Trophoblast cell (in vitro differentiated cells and primary cell): ENCODE measurements around the gene CBARP.

Experiments used
- DNase-seq, 2 donors: peaks; one replicate each; pipeline ENCODE4 v3.0.0-alpha.2; 2016
- H2AFZ ChIP-seq: 2 replicates; pipeline ENCODE4 v1.6.1; 2013; ENCODE audit warnings: low read length, moderate library complexity, mild to moderate bottlenecking; ENCODE audit not compliant: insufficient read depth, poor library complexity
- H2AK5ac ChIP-seq: 2 replicates; pipeline ENCODE4 v1.6.1; 2013; ENCODE audit warnings: mild to moderate bottlenecking, low read length
- H2BK120ac ChIP-seq: 2 replicates; pipeline ENCODE4 v1.6.1; 2013; ENCODE audit warnings: low read length, mild to moderate bottlenecking, moderate library complexity; ENCODE audit not compliant: insufficient read depth, poor library complexity
- H2BK12ac ChIP-seq: 2 replicates; pipeline ENCODE4 v1.6.1; 2013; ENCODE audit warnings: mild to moderate bottlenecking, low read length, moderate library complexity
- H2BK5ac ChIP-seq: 2 replicates; pipeline ENCODE4 v1.6.1; 2013; ENCODE audit warnings: low read length, low read depth, moderate library complexity, mild to moderate bottlenecking; ENCODE audit not compliant: poor library complexity
- H3K14ac ChIP-seq: 2 replicates; pipeline ENCODE4 v1.6.1; 2013; ENCODE audit warnings: mild to moderate bottlenecking, low read length
- H3K18ac ChIP-seq: 2 replicates; pipeline ENCODE4 v1.6.1; 2013; ENCODE audit warnings: mild to moderate bottlenecking, low read length
- H3K23ac ChIP-seq: 2 replicates; pipeline ENCODE4 v1.6.1; 2013; ENCODE audit warnings: low read length
- H3K27ac ChIP-seq: 2 replicates; pipeline ENCODE4 v1.5.1; 2013; ENCODE audit warnings: low read depth, mild to moderate bottlenecking, inconsistent platforms, low read length, moderate library complexity
- H3K27me3 ChIP-seq: 2 replicates; pipeline ENCODE4 v1.6.1; 2013; ENCODE audit warnings: inconsistent platforms, mild to moderate bottlenecking, low read length, moderate library complexity; ENCODE audit not compliant: insufficient read depth
- H3K36me3 ChIP-seq, 2 experiments: 1 replicate in 1 of 2; 2 replicates in 1 of 2; pipeline ENCODE4 v1.6.1; 2013; ENCODE audit warnings: low read length in 2 of 2, mild to moderate bottlenecking in 2 of 2, moderate library complexity in 1 of 2; ENCODE audit not compliant: insufficient read depth in 2 of 2, control insufficient read depth in 1 of 2
- H3K4ac ChIP-seq: 2 replicates; pipeline ENCODE4 v1.6.1; 2013; ENCODE audit warnings: low read depth, mild to moderate bottlenecking, low read length, moderate library complexity
- H3K4me1 ChIP-seq, 2 experiments: 1 replicate in 1 of 2; 2 replicates in 1 of 2; pipeline ENCODE4 v1.6.1; 2013; ENCODE audit warnings: low read length in 2 of 2, mild to moderate bottlenecking in 2 of 2, moderate library complexity in 1 of 2; ENCODE audit not compliant: insufficient read depth in 2 of 2, control insufficient read depth in 1 of 2
- H3K4me2 ChIP-seq: 2 replicates; pipeline ENCODE4 v1.6.1; 2013; ENCODE audit warnings: inconsistent platforms, mild to moderate bottlenecking, low read length, moderate library complexity
- H3K4me3 ChIP-seq: 2 replicates; pipeline ENCODE4 v1.5.1; 2013; ENCODE audit warnings: mild to moderate bottlenecking, low read depth, low read length, inconsistent platforms
- H3K79me1 ChIP-seq: one replicate; pipeline ENCODE4 v1.6.1; 2013; ENCODE audit warnings: low read length
- H3K79me2 ChIP-seq: 2 replicates; pipeline ENCODE4 v1.6.1; 2013; ENCODE audit warnings: low read length, mild to moderate bottlenecking; ENCODE audit not compliant: control insufficient read depth, insufficient read depth, poor library complexity
- H3K9ac ChIP-seq: 2 replicates; pipeline ENCODE4 v1.6.1; 2013; ENCODE audit warnings: mild to moderate bottlenecking, low read length
- H3K9me3 ChIP-seq: 2 replicates; pipeline ENCODE4 v1.6.1; 2013; ENCODE audit warnings: low read depth, mild to moderate bottlenecking, control low read depth, inconsistent platforms, low read length; ENCODE audit not compliant: insufficient read depth
- H4K12ac ChIP-seq: 2 replicates; pipeline ENCODE4 v1.6.1; 2013; ENCODE audit warnings: low read depth, mild to moderate bottlenecking, low read length, moderate library complexity
- H4K8ac ChIP-seq: 2 replicates; pipeline ENCODE4 v1.6.1; 2013; ENCODE audit warnings: low read depth, mild to moderate bottlenecking, low read length, moderate library complexity
- H4K91ac ChIP-seq: one replicate; pipeline ENCODE4 v1.6.1; 2013; ENCODE audit warnings: low read depth, mild to moderate bottlenecking, low read length, moderate library complexity
- WGBS: extraction: QIAGEN DNeasy Blood & Tissue Kit; methylation state at CpG from one replicate; pipeline ENCODE4 v1.1.7; 2013; ENCODE audit warnings: missing lambda C conversion rate; ENCODE audit not compliant: insufficient read length, insufficient coverage; ENCODE audit errors: extremely low coverage; 5-methylcytosine and 5-hydroxymethylcytosine counted together

CBARP gene

GRCh38 chr19:1256646-1257474, 19.1 kb upstream of the CBARP start:
- no peak for DNase-seq
- Histone ChIP-seq H3K27me3 (no peaks in the 10 kb centered on the region), H2BK5ac (no peak overlapping the region), H2BK120ac (no peak overlapping the region), H3K79me2 (peaks cover 18% of the 10 kb centered on the region), H2BK12ac (no peak overlapping the region), H3K18ac (no peak overlapping the region), H2AFZ (no peak overlapping the region), H3K9ac (no peak overlapping the region), H3K36me3 (peaks cover 60 to 63% of the 10 kb centered on the region in 2 experiments), H3K27ac (no peak overlapping the region), H4K12ac (no peak overlapping the region), H4K8ac (no peak overlapping the region), H3K14ac (no peak overlapping the region), H3K4me2 (no peak overlapping the region), H3K4ac (no peak overlapping the region), H4K91ac (no peak overlapping the region), H3K4me1 (peaks cover 28 to 36% of the 10 kb centered on the region in 2 experiments), H3K9me3 (no peaks in the 10 kb centered on the region), H3K79me1 (peaks cover 29% of the 10 kb centered on the region), H3K23ac (no peak overlapping the region), H2AK5ac (no peak overlapping the region), H3K4me3 (no peak overlapping the region)
- no CpG with 5 or more reads among the region's 46 CpGs for WGBS

DNA sequence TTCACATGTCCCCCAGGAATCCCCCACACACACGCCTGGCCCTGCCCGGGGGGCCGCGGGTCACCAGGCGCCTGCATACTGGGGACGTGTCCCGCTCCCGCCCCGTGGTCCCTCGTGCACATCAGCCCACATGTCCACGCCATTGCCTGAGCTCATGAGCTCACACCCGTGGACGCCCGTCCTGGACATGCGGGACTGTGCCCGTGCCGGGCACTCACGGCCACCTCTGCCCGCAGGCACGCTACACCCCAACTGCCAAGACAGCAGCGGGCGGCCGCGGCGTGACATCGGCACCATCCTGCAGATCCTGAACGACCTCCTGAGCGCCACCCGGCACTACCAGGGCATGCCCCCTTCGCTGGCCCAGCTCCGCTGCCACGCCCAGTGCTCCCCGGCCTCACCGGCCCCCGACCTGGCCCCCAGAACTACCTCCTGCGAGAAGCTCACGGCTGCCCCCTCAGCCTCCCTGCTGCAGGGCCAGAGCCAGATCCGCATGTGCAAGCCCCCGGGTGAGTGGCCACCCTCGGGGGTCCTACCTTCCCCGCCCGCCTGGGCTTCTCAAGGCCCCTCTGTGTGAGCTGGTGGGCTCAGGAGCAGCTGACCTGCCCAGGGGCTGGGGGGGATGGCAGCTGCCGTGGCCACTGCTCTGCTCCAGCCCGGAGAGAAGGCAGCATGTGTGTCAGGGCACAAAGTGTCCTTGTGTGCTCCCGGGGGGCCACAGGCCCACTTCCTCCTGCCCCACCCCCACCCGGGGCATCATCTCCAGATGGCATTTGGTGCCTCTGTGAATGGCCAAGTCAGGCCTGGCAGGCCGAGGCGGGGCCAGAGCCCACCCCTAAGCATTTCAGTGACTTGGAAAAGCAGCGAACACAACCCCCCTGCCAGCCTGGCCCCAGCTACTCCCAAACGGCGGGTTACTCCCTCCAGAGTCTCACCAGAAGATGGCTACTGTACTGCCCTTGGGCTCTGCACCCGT, 17.7 kb upstream of the CBARP start:
- Histone ChIP-seq H3K18ac (peak overlapping the region; percentile 6), H3K79me2 (peaks cover 27% of the 10 kb centered on the region), H4K12ac (no peak overlapping the region), H2AK5ac (no peak overlapping the region), H3K23ac (no peak overlapping the region), H3K4ac (no peak overlapping the region), H2BK12ac (no peak overlapping the region), H3K9me3 (no peaks in the 10 kb centered on the region), H4K91ac (no peak overlapping the region), H3K4me2 (no peak overlapping the region), H3K27ac (peak overlapping the region; percentile 3), H3K14ac (no peak overlapping the region), H3K4me1 (peaks cover 23 to 27% of the 10 kb centered on the region in 2 experiments), H4K8ac (no peak overlapping the region), H2BK5ac (no peak overlapping the region), H2AFZ (no peak overlapping the region), H2BK120ac (no peak overlapping the region), H3K79me1 (peaks cover 32% of the 10 kb centered on the region), H3K27me3 (no peaks in the 10 kb centered on the region), H3K9ac (no peak overlapping the region), H3K36me3 (peaks cover 69 to 76% of the 10 kb centered on the region in 2 experiments), H3K4me3 (no peak overlapping the region)
- no CpG with 5 or more reads among the region's 52 CpGs for WGBS
- DNase-seq = no peak

DNA sequence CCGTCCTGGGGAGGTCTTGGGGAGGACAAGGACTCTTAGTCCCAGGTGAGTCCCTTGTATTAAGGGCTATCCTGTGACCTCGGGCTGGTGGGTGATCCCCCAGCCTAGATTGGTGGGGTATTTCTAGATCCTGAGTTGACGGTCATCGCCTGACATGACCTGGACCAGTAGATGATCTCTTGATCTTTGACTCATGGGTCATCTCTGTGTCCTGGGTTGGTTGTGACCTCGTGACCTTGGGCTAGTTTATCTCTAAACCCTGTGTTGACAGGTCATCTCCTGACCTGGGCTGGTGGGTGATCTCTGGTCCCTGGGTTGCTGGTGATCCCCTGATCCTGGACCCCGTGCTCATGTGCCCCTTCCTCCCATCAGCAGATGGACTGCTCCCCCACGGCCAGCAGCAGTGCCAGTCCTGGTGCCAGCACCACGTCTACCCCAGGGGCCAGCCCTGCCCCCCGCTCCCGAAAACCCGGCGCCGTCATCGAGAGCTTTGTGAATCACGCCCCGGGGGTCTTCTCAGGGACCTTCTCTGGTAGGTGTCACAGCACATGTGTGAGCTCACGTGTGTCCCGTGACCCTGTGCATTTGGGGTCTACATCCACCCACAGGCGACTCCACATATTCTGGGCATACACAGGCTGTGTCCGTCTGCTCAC, 16.9 kb upstream of the CBARP start:
- Histone ChIP-seq H3K4me1 (peaks cover 17 to 19% of the 10 kb centered on the region in 2 experiments), H3K79me2 (peaks cover 34% of the 10 kb centered on the region), H2AK5ac (no peak overlapping the region), H3K18ac (peak overlapping the region; percentile 6), H2BK120ac (no peak overlapping the region), H2BK5ac (no peak overlapping the region), H3K27me3 (no peaks in the 10 kb centered on the region), H3K4me2 (no peak overlapping the region), H2AFZ (no peak overlapping the region), H3K9ac (no peak overlapping the region), H3K79me1 (peaks cover 35% of the 10 kb centered on the region), H3K4ac (no peak overlapping the region), H3K36me3 (peaks cover 75 to 84% of the 10 kb centered on the region in 2 experiments), H3K9me3 (no peaks in the 10 kb centered on the region), H3K14ac (no peak overlapping the region), H4K8ac (no peak overlapping the region), H3K27ac (peak overlapping the region; percentile 92), H2BK12ac (no peak overlapping the region), H4K91ac (no peak overlapping the region), H3K4me3 (no peak overlapping the region), H4K12ac (no peak overlapping the region), H3K23ac (no peak overlapping the region)
- no peak for DNase-seq
- no CpG with 5 or more reads among the region's 20 CpGs for WGBS

DNA sequence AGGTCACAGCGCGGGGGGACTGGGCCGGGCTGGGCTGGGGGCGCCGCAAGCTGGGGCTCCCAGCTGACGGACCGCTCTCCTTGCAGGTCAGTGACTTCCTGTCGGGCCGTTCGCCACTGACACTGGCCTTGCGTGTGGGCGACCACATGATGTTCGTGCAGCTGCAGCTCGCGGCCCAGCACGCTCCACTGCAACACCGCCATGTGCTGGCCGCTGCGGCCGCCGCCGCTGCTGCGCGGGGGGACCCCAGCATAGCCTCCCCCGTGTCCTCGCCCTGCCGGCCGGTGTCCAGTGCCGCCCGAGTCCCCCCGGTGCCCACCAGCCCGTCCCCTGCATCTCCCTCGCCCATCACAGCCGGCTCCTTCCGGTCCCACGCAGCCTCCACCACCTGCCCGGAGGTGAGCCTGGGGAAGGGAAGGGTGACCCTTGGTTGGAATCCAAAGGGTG, 16.3 kb upstream of the CBARP start:
- Histone ChIP-seq H3K4ac (peak overlapping the region; percentile 20), H2BK5ac (no peak overlapping the region), H4K8ac (no peak overlapping the region), H2AFZ (no peak overlapping the region), H2BK12ac (no peak overlapping the region), H3K9me3 (no peaks in the 10 kb centered on the region), H3K14ac (no peak overlapping the region), H3K4me2 (no peak overlapping the region), H3K9ac (no peak overlapping the region), H3K79me1 (peaks cover 33% of the 10 kb centered on the region), H2BK120ac (peak overlapping the region; percentile 5), H3K4me3 (no peak overlapping the region), H2AK5ac (no peak overlapping the region), H4K12ac (no peak overlapping the region), H3K36me3 (peaks cover 75 to 84% of the 10 kb centered on the region in 2 experiments), H3K79me2 (peaks cover 34% of the 10 kb centered on the region), H3K27me3 (no peaks in the 10 kb centered on the region), H3K4me1 (peaks cover 12 to 14% of the 10 kb centered on the region in 2 experiments), H3K23ac (no peak overlapping the region), H3K18ac (peak overlapping the region; percentile 18), H3K27ac (peak overlapping the region; percentile 92), H4K91ac (peak overlapping the region; percentile 45)
- DNase-seq = no peak
- WGBS = no CpG with 5 or more reads among the region's 37 CpGs
